ENCODE results near the gene KLF11.
"Not testable (repeated sequence)": the region's sequence is repeated elsewhere in the genome, so short reads cannot be mapped to it uniquely, and the experiment has no call there.

The KLF11 gene

GRCh38 chr2:10085043-10085667 lies 41.8 kb downstream of the KLF11 start:
- no peak for DNase-seq (ENCODE audit: low read depth)

- DNase-seq (ENCODE audit: low read depth) = no peak
Measured at GRCh38 chr2:10085668-10086059, 42.3 kb downstream of the KLF11 start.

GRCh38 chr2:10086950-10087349 lies 43.6 kb downstream of the KLF11 start:
- no peak for DNase-seq (ENCODE audit: low read depth)

GRCh38 chr2:10087360-10087759 lies 44.0 kb downstream of the KLF11 start:
- DNase-seq (ENCODE audit: low read depth) = no peak

- DNase-seq (ENCODE audit: low read depth) = no peak
Measured at GRCh38 chr2:10089565-10090190, 46.3 kb downstream of the KLF11 start.

GRCh38 chr2:10091182-10091888 lies 48.0 kb downstream of the KLF11 start:
- no peak for DNase-seq (ENCODE audit: low read depth)

GRCh38 chr2:10091889-10092244 lies 48.5 kb downstream of the KLF11 start:
- not testable (repeated sequence) for DNase-seq (ENCODE audit: low read depth)

- no peak for DNase-seq (ENCODE audit: low read depth)
Measured at GRCh38 chr2:10094271-10094814, 51.0 kb downstream of the KLF11 start.

GRCh38 chr2:10095175-10095574 lies 51.8 kb downstream of the KLF11 start:
- no peak for DNase-seq (ENCODE audit: low read depth)

- no peak for DNase-seq (ENCODE audit: low read depth)
Measured at GRCh38 chr2:10096641-10097040, 53.3 kb downstream of the KLF11 start.

GRCh38 chr2:10097352-10098148 lies 54.2 kb downstream of the KLF11 start:
- DNase-seq (ENCODE audit: low read depth) = no peak

GRCh38 chr2:10101491-10101890 lies 58.1 kb downstream of the KLF11 start:
- no peak for DNase-seq (ENCODE audit: low read depth)

- no peak for DNase-seq (ENCODE audit: low read depth)
Measured at GRCh38 chr2:10103179-10103578, 59.8 kb downstream of the KLF11 start.
